Measurements from ENCODE around the gene USP6. TPM values are rescaled to one million over a fixed set of nuclear protein-coding genes. Genes with fewer than 3 reads are reported as not detected.

USP6 gene
- total RNA-seq, 1 experiment from 2014 or later, result 0.24 TPM

- no peaks in the 10 kb centered on the region for H3K4me1 ChIP-seq (ENCODE audit: insufficient read depth, low read length, poor library complexity, severe bottlenecking)
- CTCF ChIA-PET, result no interaction called here
- POLR2A ChIA-PET (ENCODE audit: low non-redundant PET), result interaction anchor here (0.9 kb wide), 1 partner anchor 114 kb away, joined by 7 read pairs; no protein-coding TSS in a partner anchor
- no peak for DNase-seq (ENCODE audit: low spot score)
- intact Hi-C loops (cut with micrococcal nuclease; ENCODE audit: unreplicated experiment), result no loop called here
- H3K4me3 ChIP-seq (ENCODE audit: low read depth, low read length, poor library complexity, severe bottlenecking), result peak overlapping the region; percentile 70
- BruUV-seq (replicated peaks), result TSS peak; percentile 92
- peak overlapping the region; percentile 76 for H3K27ac ChIP-seq (ENCODE audit: low read depth, low read length, poor library complexity, severe bottlenecking)
- H3K36me3 ChIP-seq (ENCODE audit: insufficient read depth, low read length, poor library complexity, severe bottlenecking), result no peaks in the 10 kb centered on the region
- no peak for TF ChIP-seq CTCF (conservative IDR thresholded peaks at IDR 0.05; ENCODE audit: low read depth, low read length)
- no peak for TF ChIP-seq EZH2 (IDR thresholded peaks at IDR 0.05; ENCODE audit: borderline replicate concordance, low read depth, low read length, poor library complexity, severe bottlenecking)
- H3K27me3 ChIP-seq (replicated peaks; ENCODE audit: insufficient read depth, low read depth, low read length, poor library complexity), result no peaks in the 10 kb centered on the region
- H3K9me3 ChIP-seq (ENCODE audit: low read depth, low read length, poor library complexity, severe bottlenecking), result peaks cover 3% of the 10 kb centered on the region
Measured at GRCh38 chr17:5077781-5078105, 38.1 kb upstream of the USP6 start.

DNA sequence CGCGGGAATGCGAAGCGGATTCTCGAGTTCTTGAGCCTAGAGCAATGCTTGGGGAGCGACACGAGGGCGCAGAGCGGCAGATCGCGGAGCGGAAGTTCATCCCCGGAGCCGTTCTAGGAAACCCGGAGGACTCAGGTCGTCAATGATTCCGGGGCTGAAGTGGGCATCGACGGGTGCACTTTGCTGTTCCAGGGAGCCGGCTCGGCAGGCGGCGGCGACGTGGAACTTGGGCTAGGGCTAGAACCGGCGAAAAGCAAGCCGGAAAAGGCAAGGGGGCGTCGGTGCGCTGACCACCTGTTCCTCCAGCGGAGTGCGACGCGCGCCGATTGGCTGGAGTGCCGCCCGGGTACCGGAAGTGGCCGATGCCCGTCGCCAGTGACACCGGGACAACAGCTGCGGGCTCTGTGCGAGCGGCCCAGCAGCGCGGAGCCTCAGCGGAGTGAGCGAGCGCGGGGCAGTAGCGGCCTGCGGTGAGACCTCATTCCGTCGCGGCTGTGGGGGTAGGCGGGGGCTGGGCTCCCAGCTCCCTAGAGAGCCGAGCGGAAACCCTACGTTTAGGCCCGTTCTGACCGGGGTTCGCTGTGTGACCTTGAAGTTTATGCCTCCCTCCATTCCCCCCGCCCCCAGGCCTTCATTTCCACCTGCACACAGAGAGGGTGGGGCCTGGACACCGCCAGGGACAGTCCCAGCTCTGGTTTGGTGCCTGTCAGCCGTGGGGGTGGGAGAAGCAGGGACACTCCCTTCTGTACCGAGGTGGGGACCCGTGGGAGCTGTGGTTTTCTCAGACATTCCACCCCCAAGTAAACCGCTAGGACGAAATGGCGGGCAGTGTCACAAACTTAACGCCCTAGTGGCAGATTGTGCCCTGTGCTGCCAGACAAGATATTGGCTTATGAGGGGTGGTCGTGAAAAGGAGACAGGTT lies 37.5 kb upstream of the USP6 start, which contains the start of gene ZFP3:
ZFP3 (plus strand) TSS at position 362 of the 923 bp plus-strand sequence. CDS start 13,038 bp downstream, outside the sequence.
- peaks cover 8% of the 10 kb centered on the region for H3K9me3 ChIP-seq (ENCODE audit: low read depth, low read length, poor library complexity, severe bottlenecking)
- peak within 1 kb of the TSS; percentile 76 for H3K27ac ChIP-seq (ENCODE audit: low read depth, low read length, poor library complexity, severe bottlenecking)
- no peaks in the 10 kb centered on the region for H3K36me3 ChIP-seq (ENCODE audit: insufficient read depth, low read length, poor library complexity, severe bottlenecking)
- BruUV-seq (replicated peaks), result no TSS peak
- POLR2A ChIA-PET (ENCODE audit: low non-redundant PET), result interaction anchor here (0.9 kb wide), 1 partner anchor 114 kb away, joined by 7 read pairs; no protein-coding TSS in a partner anchor
- H3K4me3 ChIP-seq (ENCODE audit: low read depth, low read length, poor library complexity, severe bottlenecking), result peak within 1 kb of the TSS; percentile 70
- no peaks in the 10 kb centered on the region for H3K4me1 ChIP-seq (ENCODE audit: insufficient read depth, low read length, poor library complexity, severe bottlenecking)
- TF ChIP-seq CTCF (conservative IDR thresholded peaks at IDR 0.05; ENCODE audit: low read depth, low read length), result 0 out of 2 replicates have a peak, but pooled peaks have one; percentile 10
- TF ChIP-seq EZH2 (IDR thresholded peaks at IDR 0.05; ENCODE audit: borderline replicate concordance, low read depth, low read length, poor library complexity, severe bottlenecking), result no peak
- peak; percentile 92 for DNase-seq (ENCODE audit: low spot score)
- intact Hi-C loops (cut with micrococcal nuclease; ENCODE audit: unreplicated experiment), result no loop called here
- CTCF ChIA-PET, result no interaction called here
- no peaks in the 10 kb centered on the region for H3K27me3 ChIP-seq (replicated peaks; ENCODE audit: insufficient read depth, low read depth, low read length, poor library complexity)

DNA sequence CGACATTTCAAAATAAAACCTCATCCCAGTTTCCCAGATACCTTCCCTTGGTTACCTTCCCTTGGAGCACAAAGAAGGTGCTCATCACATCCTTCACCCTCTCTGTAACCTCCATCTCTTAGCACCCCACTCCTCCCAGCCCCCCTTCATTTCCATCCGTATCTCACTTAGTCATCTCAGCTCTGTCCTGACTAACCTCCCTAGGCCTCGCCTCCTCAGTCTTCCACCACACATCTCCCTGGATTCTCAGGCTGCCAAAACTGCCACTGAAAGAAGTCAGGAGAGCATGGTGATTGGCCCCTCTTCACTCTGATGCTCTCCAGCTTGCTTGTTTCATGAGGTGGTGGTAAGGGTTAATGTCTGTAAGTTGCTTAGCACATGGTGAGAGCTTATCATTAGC lies 35.2 kb upstream of the USP6 start:
- Histone ChIP-seq H3K27ac (ENCODE audit: low read depth, low read length, poor library complexity, severe bottlenecking) (no peak overlapping the region), H3K36me3 (ENCODE audit: insufficient read depth, low read length, poor library complexity, severe bottlenecking) (no peaks in the 10 kb centered on the region), H3K4me1 (ENCODE audit: insufficient read depth, low read length, poor library complexity, severe bottlenecking) (no peaks in the 10 kb centered on the region), H3K9me3 (ENCODE audit: low read depth, low read length, poor library complexity, severe bottlenecking) (peaks cover 24% of the 10 kb centered on the region), H3K4me3 (ENCODE audit: low read depth, low read length, poor library complexity, severe bottlenecking) (no peak overlapping the region), H3K27me3 (replicated peaks; ENCODE audit: insufficient read depth, low read depth, low read length, poor library complexity) (no peaks in the 10 kb centered on the region)
- intact Hi-C loops (cut with micrococcal nuclease; ENCODE audit: unreplicated experiment), result no loop called here
- TF ChIP-seq CTCF (conservative IDR thresholded peaks at IDR 0.05; ENCODE audit: low read depth, low read length) (no peak), EZH2 (IDR thresholded peaks at IDR 0.05; ENCODE audit: borderline replicate concordance, low read depth, low read length, poor library complexity, severe bottlenecking) (no peak)
- no peak for DNase-seq (ENCODE audit: low spot score)
- BruUV-seq (replicated peaks), result no TSS peak
- ChIA-PET POLR2A (ENCODE audit: low non-redundant PET) (interaction anchor here (0.7 kb wide), 1 partner anchor 120 kb away, joined by 4 read pairs; no protein-coding TSS in a partner anchor), CTCF (interaction anchor here (0.7 kb wide), 1 partner anchor 1167 kb away, joined by 3 read pairs; no protein-coding TSS in a partner anchor)

Data from A673 (cell line).